ENCODE measurements around the gene CBY1.
A peak's percentile ranks its signal among the peaks of the same experiment; 100 is the strongest.

CBY1 gene

GRCh38 chr22:38656256-38657044, at the start of gene CBY1, which contains the start of gene FAM227A:
TSS of gene CBY1 (plus strand) at chr22:38656638. CDS start at chr22:38668055, 11,417 bp downstream.
TSS of gene FAM227A (minus strand) at chr22:38656392. CDS start at chr22:38650168, 6,224 bp downstream.
- H3K27ac Mint-ChIP-seq, result peak within 1 kb of the TSS; percentile 100
- H3K4me3 Mint-ChIP-seq, result peak within 1 kb of the TSS; percentile 96 to 99 (median 98)
- H3K36me3 Mint-ChIP-seq (ENCODE audit: low read depth), result peaks cover 5% of the 10 kb centered on the region
- TF ChIP-seq CTCF (IDR thresholded peaks at IDR 0.05; ENCODE audit: unreplicated experiment in 3 of 3), result no peak
- H3K27me3 Mint-ChIP-seq (ENCODE audit: low read depth), result no peaks in the 10 kb centered on the region
- H3K9me3 Mint-ChIP-seq, result no peaks in the 10 kb centered on the region
- H3K4me1 Mint-ChIP-seq, result peaks cover 13% of the 10 kb centered on the region

- no peak for TF ChIP-seq CTCF (IDR thresholded peaks at IDR 0.05; ENCODE audit: unreplicated experiment in 3 of 3)
- H3K27me3 Mint-ChIP-seq (ENCODE audit: low read depth), result no peaks in the 10 kb centered on the region
- H3K27ac Mint-ChIP-seq, result no peak overlapping the region
- no peaks in the 10 kb centered on the region for H3K9me3 Mint-ChIP-seq
- peaks cover 11% of the 10 kb centered on the region for H3K4me1 Mint-ChIP-seq
- H3K4me3 Mint-ChIP-seq, result no peak overlapping the region
- peaks cover 35% of the 10 kb centered on the region for H3K36me3 Mint-ChIP-seq (ENCODE audit: low read depth)
These were observed 48.8 kb upstream of the CBY1 start for GRCh38 chr22:38607680-38608079.

- TF ChIP-seq CTCF (IDR thresholded peaks at IDR 0.05; ENCODE audit: unreplicated experiment in 3 of 3), result no peak
- Mint-ChIP-seq H3K9me3 (no peaks in the 10 kb centered on the region), H3K4me3 (no peak overlapping the region), H3K27ac (no peak overlapping the region), H3K4me1 (peaks cover 11% of the 10 kb centered on the region), H3K27me3 (ENCODE audit: low read depth) (no peaks in the 10 kb centered on the region), H3K36me3 (ENCODE audit: low read depth) (peaks cover 37% of the 10 kb centered on the region)
These were observed 47.3 kb upstream of the CBY1 start for GRCh38 chr22:38608992-38609750.

GRCh38 chr22:38610234-38610633, 46.2 kb upstream of the CBY1 start:
- no peaks in the 10 kb centered on the region for H3K9me3 Mint-ChIP-seq
- H3K4me1 Mint-ChIP-seq, result peaks cover 11% of the 10 kb centered on the region
- H3K27me3 Mint-ChIP-seq (ENCODE audit: low read depth), result no peaks in the 10 kb centered on the region
- no peak overlapping the region for H3K27ac Mint-ChIP-seq
- peaks cover 36% of the 10 kb centered on the region for H3K36me3 Mint-ChIP-seq (ENCODE audit: low read depth)
- TF ChIP-seq CTCF (IDR thresholded peaks at IDR 0.05; ENCODE audit: unreplicated experiment in 3 of 3), result no peak
- H3K4me3 Mint-ChIP-seq, result no peak overlapping the region

- H3K27me3 Mint-ChIP-seq (ENCODE audit: low read depth), result peaks cover 1% of the 10 kb centered on the region
- no peak overlapping the region for H3K4me3 Mint-ChIP-seq
- H3K9me3 Mint-ChIP-seq, result no peaks in the 10 kb centered on the region
- peaks cover 48% of the 10 kb centered on the region for H3K36me3 Mint-ChIP-seq (ENCODE audit: low read depth)
- no peak for TF ChIP-seq CTCF (IDR thresholded peaks at IDR 0.05; ENCODE audit: unreplicated experiment in 3 of 3)
- H3K4me1 Mint-ChIP-seq, result peaks cover 7% of the 10 kb centered on the region
- no peak overlapping the region for H3K27ac Mint-ChIP-seq
These were observed 44.9 kb upstream of the CBY1 start for GRCh38 chr22:38611559-38611958.

All from nephron (organoid).